RWPE2 (cell line): Measurements from ENCODE around the gene FRAS1.

Source experiments
- ATAC-seq: fragments of 200-7000 bp; cut with Tn5 transposase; 3 replicates; pipeline ENCODE4 v1.9.1; 2021; ENCODE audit warnings: low read depth
- DNase-seq: peaks from one replicate; pipeline ENCODE4 v3.0.0-alpha.2; 2020; ENCODE audit warnings: low spot score
- H3K27ac ChIP-seq: fragments of 450-650 bp; 2 replicates; pipeline ENCODE4 v1.5.1; 2017; ENCODE audit warnings: mild to moderate bottlenecking; ENCODE audit not compliant: poor library complexity, severe bottlenecking
- H3K27me3 ChIP-seq: fragments of 250-450 bp; sonication (Bioruptor Pico); 2 replicates; pipeline ENCODE4 v1.5.1; 2021; ENCODE audit warnings: mild to moderate bottlenecking, moderate library complexity; ENCODE audit not compliant: insufficient read depth, poor library complexity, severe bottlenecking
- H3K36me3 ChIP-seq: fragments of 250-450 bp; sonication (Bioruptor Pico); 2 replicates; pipeline ENCODE4 v1.5.1; 2020; ENCODE audit warnings: low read depth, mild to moderate bottlenecking, moderate library complexity
- H3K4me1 ChIP-seq: fragments of 250-450 bp; sonication (Bioruptor Pico); 2 replicates; pipeline ENCODE4 v1.5.1; 2021; ENCODE audit warnings: mild to moderate bottlenecking, moderate library complexity; ENCODE audit not compliant: insufficient read depth, poor library complexity, severe bottlenecking
- H3K4me3 ChIP-seq: fragments of 250-450 bp; sonication (Bioruptor Pico); 2 replicates; pipeline ENCODE4 v1.5.1; 2021; ENCODE audit warnings: mild to moderate bottlenecking, moderate library complexity; ENCODE audit not compliant: severe bottlenecking
- H3K9me3 ChIP-seq: fragments of 250-450 bp; sonication (Bioruptor Pico); 2 replicates; pipeline ENCODE4 v1.5.1; 2021; ENCODE audit warnings: mild to moderate bottlenecking, moderate library complexity; ENCODE audit not compliant: severe bottlenecking
- CTCF ChIP-seq: fragments of 450-650 bp; IDR thresholded peaks from one replicate; pipeline ENCODE4 v1.5.1; 2017; ENCODE audit warnings: mild to moderate bottlenecking, moderate library complexity; ENCODE audit not compliant: poor library complexity, severe bottlenecking

Gene FRAS1

GRCh38 chr4:78518561-78518960 lies 461.4 kb downstream of the FRAS1 start:
- Histone ChIP-seq H3K36me3 (no peaks in the 10 kb centered on the region), H3K4me1 (no peaks in the 10 kb centered on the region), H3K9me3 (no peaks in the 10 kb centered on the region), H3K27me3 (no peaks in the 10 kb centered on the region), H3K4me3 (no peak overlapping the region), H3K27ac (no peak overlapping the region)
- TF ChIP-seq CTCF: no peak
- DNase-seq: no peak
- no peak for ATAC-seq

GRCh38 chr4:78519962-78520361 lies 462.8 kb downstream of the FRAS1 start:
- H3K4me3 ChIP-seq: no peak overlapping the region
- no peaks in the 10 kb centered on the region for H3K9me3 ChIP-seq
- H3K27me3 ChIP-seq: no peaks in the 10 kb centered on the region
- H3K27ac ChIP-seq: no peak overlapping the region
- no peak for ATAC-seq
- no peaks in the 10 kb centered on the region for H3K36me3 ChIP-seq
- H3K4me1 ChIP-seq: no peaks in the 10 kb centered on the region
- no peak for DNase-seq
- TF ChIP-seq CTCF: no peak

- no peak for ATAC-seq
- DNase-seq: no peak
- Histone ChIP-seq H3K27me3 (no peaks in the 10 kb centered on the region), H3K36me3 (no peaks in the 10 kb centered on the region), H3K4me3 (no peak overlapping the region), H3K9me3 (no peaks in the 10 kb centered on the region), H3K4me1 (no peaks in the 10 kb centered on the region), H3K27ac (no peak overlapping the region)
- TF ChIP-seq CTCF: no peak
Measured at GRCh38 chr4:78520808-78521226, 463.7 kb downstream of the FRAS1 start.

GRCh38 chr4:78524009-78524408 lies 466.9 kb downstream of the FRAS1 start:
- H3K9me3 ChIP-seq: no peaks in the 10 kb centered on the region
- DNase-seq (no peak), ATAC-seq (no peak)
- H3K4me3 ChIP-seq: no peak overlapping the region
- H3K27ac ChIP-seq: no peak overlapping the region
- no peak for TF ChIP-seq CTCF
- H3K27me3 ChIP-seq: no peaks in the 10 kb centered on the region
- H3K4me1 ChIP-seq: peaks cover 8% of the 10 kb centered on the region
- no peaks in the 10 kb centered on the region for H3K36me3 ChIP-seq

GRCh38 chr4:78525559-78525958 lies 468.4 kb downstream of the FRAS1 start:
- H3K27me3 ChIP-seq: no peaks in the 10 kb centered on the region
- ATAC-seq (no peak), DNase-seq (no peak)
- no peaks in the 10 kb centered on the region for H3K9me3 ChIP-seq
- H3K4me1 ChIP-seq: peaks cover 19% of the 10 kb centered on the region
- no peak overlapping the region for H3K27ac ChIP-seq
- TF ChIP-seq CTCF: no peak
- H3K4me3 ChIP-seq: no peak overlapping the region
- no peaks in the 10 kb centered on the region for H3K36me3 ChIP-seq
